Muscle layer of duodenum (tissue), 2 donors: ENCODE measurements around the gene SLC29A2.
"Not testable (repeated sequence)": the region's sequence is repeated elsewhere in the genome, so short reads cannot be mapped to it uniquely, and the experiment has no call there.

Source experiments
- H3K27ac ChIP-seq: one replicate; pipeline ENCODE4 v1.7.0; 2013; ENCODE audit warnings: mild to moderate bottlenecking, low read length
- H3K27me3 ChIP-seq: one replicate; pipeline ENCODE4 v1.7.0; 2013; ENCODE audit warnings: low read depth, mild to moderate bottlenecking, control low read depth, low read length
- H3K36me3 ChIP-seq, 2 donors: one replicate each; pipeline ENCODE4 v1.7.0; 2013; ENCODE audit warnings: low read length in 2 of 2, control low read depth in 1 of 2, mild to moderate bottlenecking in 1 of 2; ENCODE audit not compliant: insufficient read depth in 2 of 2, control insufficient read depth in 1 of 2
- H3K4me1 ChIP-seq, 2 donors: one replicate each; pipeline ENCODE4 v1.7.0; 2013; ENCODE audit warnings: low read length in 2 of 2, mild to moderate bottlenecking in 2 of 2, control low read depth in 1 of 2, moderate library complexity in 1 of 2; ENCODE audit not compliant: insufficient read depth in 2 of 2, control insufficient read depth in 1 of 2
- H3K4me3 ChIP-seq, 2 donors: one replicate each; pipeline ENCODE4 v1.7.0; 2013; ENCODE audit warnings: low read length in 2 of 2, low read depth in 1 of 2, mild to moderate bottlenecking in 1 of 2
- H3K9me3 ChIP-seq, 2 donors: one replicate each; pipeline ENCODE4 v1.7.0; 2013; ENCODE audit warnings: low read length in 2 of 2, control low read depth in 1 of 2, mild to moderate bottlenecking in 1 of 2; ENCODE audit not compliant: control insufficient read depth in 1 of 2
- donor health status: healthy.

SLC29A2 gene

DNA sequence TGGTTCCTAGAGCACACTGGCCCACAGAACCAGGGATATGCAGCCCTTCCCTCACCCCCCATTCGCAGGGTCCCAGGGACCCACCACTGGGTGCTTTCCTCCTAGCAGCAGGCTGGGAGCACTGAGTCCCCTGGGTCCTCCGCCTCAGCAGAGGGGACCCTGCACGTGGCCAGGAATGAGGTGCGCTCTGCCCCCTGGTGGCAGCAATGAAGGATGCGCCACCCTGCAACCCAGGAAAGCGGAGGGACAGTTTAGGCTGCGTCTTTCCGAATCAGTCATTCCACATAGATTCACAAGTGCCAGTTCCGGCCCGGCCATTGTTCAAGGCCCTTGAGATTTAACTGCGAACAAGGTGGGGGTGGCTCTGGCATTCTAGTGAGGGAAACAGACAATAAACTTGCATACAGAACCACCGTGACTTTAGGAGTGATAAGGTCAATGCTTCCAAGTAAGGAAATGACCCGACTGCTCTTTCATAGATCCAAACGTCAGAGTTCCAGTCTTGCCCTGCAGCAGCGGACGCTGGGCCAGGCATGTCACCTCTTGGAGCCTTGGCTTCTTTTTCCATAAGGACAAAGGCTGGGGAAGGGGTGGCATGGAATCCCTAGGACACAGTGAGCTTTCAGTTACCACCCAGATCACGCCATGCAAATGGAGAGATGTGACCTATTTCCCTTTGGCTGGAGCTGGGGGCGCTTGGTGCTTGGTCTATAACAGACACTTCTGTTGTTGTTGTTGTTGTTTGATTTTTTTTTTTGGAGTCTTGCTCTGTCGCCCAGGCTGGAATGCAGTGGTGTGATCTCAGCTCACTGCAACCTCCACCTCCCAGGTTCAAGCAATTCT, 43.0 kb downstream of the SLC29A2 start:
- Histone ChIP-seq H3K4me1 (peaks cover 11 to 23% of the 10 kb centered on the region in 2 donors), H3K9me3 (no peaks in the 10 kb centered on the region), H3K36me3 (peaks cover 5 to 13% of the 10 kb centered on the region in 2 donors), H3K4me3 (peak overlapping the region in 1 of 2 donors; percentile 21), H3K27me3 (no peaks in the 10 kb centered on the region), H3K27ac (no peak overlapping the region)

DNA sequence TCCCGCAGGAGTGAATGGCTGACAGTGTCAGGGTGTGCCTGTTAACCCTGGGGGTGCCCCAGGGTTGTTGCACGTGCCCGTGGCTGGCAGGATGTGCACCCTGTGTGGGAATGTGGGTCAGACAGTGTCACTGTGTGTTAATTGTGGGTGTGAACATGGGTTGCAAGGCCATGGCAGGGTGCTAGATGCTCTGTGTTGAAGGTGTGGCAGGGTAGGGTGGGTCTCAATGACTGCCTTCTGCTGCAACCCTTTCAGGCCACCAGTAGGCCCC, 43.6 kb downstream of the SLC29A2 start:
- H3K4me3 ChIP-seq: no peak overlapping the region
- no peaks in the 10 kb centered on the region for H3K9me3 ChIP-seq
- H3K36me3 ChIP-seq: peaks cover 5 to 8% of the 10 kb centered on the region in 2 donors
- H3K27ac ChIP-seq: no peak overlapping the region
- no peaks in the 10 kb centered on the region for H3K27me3 ChIP-seq
- H3K4me1 ChIP-seq: peaks cover 11 to 23% of the 10 kb centered on the region in 2 donors

DNA sequence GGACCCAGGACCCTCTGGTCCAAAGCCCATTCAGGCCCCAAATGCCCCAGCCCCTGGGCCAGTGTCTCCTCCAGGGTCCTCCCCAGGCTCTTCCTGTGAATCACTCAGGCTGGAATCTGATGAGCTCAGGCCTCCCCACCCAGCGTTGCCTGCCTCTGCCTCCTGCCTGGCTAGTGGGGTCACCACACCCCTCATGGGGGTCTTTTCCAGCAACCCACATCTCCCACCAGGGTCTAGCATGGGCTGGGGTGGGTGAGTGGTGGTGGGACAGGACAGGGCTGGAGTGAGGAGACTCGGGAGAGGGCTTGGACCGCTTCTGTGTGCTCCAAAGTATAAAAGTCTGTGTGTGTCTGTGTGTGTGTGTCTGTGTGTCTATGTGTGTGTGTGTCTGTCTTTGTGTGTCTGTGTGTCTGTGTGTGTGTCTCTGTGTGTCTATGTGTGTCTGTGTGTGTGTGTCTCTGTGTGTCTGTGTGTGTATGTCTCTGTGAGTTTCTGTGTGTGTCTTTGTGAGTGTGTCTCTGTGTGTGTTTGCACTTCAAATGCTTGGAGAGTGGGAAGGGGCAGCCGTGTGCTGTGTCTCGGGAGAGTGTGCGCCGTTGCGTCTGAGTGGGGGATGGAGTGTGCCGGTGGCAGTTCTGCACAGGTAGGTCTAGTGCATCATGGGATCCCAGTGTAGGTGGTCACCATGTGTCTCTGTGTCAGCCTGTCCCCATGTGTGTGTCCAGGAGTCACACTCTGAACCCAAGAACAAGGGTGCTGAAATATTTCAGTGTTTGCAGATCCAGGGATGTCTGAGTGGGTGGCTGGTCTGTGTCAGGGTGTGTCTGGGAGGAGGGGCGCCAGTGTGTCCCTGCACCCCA, 44.2 kb downstream of the SLC29A2 start:
- Histone ChIP-seq H3K27ac (peak overlapping the region; percentile 60), H3K4me3 (no peak overlapping the region), H3K36me3 (peaks cover under 1 to 4% of the 10 kb centered on the region in 2 donors), H3K27me3 (no peaks in the 10 kb centered on the region), H3K4me1 (peaks cover 11 to 23% of the 10 kb centered on the region in 2 donors), H3K9me3 (no peaks in the 10 kb centered on the region)

DNA sequence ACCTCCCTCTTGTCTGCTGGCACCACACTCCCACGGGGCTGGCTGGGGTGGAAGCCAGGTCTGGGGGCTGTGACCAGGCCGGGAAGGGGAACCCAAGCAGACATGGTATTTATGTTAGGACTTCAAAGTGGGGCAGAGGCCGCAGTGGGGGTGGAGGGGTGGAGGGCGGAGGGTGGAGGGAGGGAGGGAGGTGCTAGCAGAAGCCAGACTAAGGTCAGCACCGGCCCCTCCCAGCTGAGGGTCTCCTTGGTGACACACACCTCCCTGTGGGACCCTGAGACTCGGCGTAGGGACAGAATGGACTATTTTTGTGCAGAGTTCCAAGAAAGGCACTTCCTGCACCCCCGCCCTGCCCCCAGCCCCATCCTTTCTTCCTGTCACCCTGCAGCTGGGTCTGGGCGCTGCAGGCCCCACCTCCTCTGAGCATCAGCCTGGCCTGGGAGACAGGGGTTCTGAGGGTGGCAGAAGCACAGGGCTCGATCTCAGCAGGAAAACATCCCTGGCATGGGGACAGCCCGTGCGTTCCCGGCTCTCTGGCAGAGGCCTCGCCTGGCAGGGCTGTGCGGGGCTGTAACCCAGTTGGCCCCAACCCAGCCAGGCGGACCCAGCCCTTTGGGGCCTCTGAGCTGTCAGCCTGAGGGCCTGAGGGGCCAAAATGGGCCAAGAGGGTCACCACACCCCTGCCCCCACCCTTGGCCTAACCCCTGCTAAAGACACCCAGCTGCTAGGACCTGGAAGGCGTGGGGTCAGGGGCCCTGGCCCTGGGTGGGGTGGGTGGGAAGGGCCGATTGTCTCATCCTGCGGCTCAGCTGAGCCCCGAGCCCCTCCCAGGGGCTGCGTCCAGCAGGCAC, 45.1 kb downstream of the SLC29A2 start:
- H3K9me3 ChIP-seq: no peaks in the 10 kb centered on the region
- no peaks in the 10 kb centered on the region for H3K27me3 ChIP-seq
- no peaks in the 10 kb centered on the region for H3K36me3 ChIP-seq
- H3K4me3 ChIP-seq: no peak overlapping the region
- no peak overlapping the region for H3K27ac ChIP-seq
- H3K4me1 ChIP-seq: peaks cover 11 to 26% of the 10 kb centered on the region in 2 donors

DNA sequence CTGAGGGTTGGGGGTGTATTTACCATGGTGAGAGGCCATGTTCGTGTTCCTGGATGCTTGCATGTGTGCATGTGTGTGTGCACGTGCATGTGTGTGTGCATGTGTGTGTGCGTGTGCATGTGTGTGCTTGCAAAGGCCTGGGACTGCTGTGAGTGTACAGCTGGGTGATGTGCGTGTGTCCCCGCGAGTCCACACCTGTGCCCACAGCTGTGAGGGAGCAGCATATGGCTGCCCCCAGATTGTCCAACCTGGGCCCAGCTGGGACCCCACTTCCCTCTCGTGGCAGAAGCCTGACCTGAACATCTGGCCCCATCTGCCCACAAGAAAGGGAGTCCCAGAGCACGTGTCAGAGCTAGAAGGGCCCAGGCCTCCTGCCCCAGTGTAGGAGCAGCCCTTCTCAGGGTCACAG, 46.3 kb downstream of the SLC29A2 start:
- no peak overlapping the region for H3K4me3 ChIP-seq
- H3K27me3 ChIP-seq: no peaks in the 10 kb centered on the region
- H3K27ac ChIP-seq: no peak overlapping the region
- H3K36me3 ChIP-seq: no peaks in the 10 kb centered on the region
- no peaks in the 10 kb centered on the region for H3K9me3 ChIP-seq
- peaks cover 11 to 26% of the 10 kb centered on the region in 2 donors for H3K4me1 ChIP-seq

DNA sequence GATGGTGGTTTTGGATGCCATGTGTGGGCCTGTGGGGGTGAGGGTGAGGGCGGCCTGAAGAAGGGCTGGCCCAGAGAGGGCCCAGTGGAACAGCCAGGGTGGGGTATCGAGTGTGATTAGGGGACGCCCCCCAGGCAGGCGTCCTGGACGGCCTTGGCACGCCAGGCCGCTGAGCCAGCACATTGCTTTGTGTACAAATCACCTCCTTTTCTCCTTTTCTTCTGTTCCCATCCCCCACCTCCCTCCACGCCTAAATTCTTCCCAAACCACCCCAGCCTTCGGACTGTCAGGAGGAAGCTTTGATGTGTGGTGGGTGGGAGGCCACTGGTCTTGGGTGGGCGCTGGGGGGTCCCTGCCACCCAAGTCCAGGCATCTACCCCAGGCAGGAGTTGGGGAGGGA, 46.9 kb downstream of the SLC29A2 start:
- peaks cover 11 to 26% of the 10 kb centered on the region in 2 donors for H3K4me1 ChIP-seq
- H3K4me3 ChIP-seq: no peak overlapping the region
- no peaks in the 10 kb centered on the region for H3K36me3 ChIP-seq
- no peaks in the 10 kb centered on the region for H3K9me3 ChIP-seq
- no peak overlapping the region for H3K27ac ChIP-seq
- no peaks in the 10 kb centered on the region for H3K27me3 ChIP-seq

DNA sequence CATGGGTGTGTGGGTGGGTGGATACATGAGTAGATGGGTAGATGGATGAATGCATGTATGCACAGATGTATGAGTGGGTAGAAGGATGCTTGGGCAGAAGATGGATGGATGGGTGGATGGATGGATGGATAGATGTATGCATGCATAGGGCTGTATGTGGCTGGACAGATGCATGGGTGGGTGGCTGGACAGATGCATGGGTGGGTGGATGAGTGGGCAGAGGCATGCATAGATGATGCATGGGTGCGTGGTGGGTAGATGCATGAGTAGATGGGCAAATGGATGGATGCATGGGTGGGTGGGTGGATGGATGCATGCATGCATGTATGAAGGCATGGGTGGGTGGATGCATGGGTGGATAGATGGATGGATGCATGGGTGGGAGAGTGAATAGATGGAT, 47.9 kb downstream of the SLC29A2 start:
- H3K4me3 ChIP-seq: no peak overlapping the region
- no peak overlapping the region for H3K27ac ChIP-seq
- peaks cover 10 to 30% of the 10 kb centered on the region in 2 donors for H3K4me1 ChIP-seq
- no peaks in the 10 kb centered on the region for H3K27me3 ChIP-seq
- H3K36me3 ChIP-seq: no peaks in the 10 kb centered on the region
- no peaks in the 10 kb centered on the region for H3K9me3 ChIP-seq

DNA sequence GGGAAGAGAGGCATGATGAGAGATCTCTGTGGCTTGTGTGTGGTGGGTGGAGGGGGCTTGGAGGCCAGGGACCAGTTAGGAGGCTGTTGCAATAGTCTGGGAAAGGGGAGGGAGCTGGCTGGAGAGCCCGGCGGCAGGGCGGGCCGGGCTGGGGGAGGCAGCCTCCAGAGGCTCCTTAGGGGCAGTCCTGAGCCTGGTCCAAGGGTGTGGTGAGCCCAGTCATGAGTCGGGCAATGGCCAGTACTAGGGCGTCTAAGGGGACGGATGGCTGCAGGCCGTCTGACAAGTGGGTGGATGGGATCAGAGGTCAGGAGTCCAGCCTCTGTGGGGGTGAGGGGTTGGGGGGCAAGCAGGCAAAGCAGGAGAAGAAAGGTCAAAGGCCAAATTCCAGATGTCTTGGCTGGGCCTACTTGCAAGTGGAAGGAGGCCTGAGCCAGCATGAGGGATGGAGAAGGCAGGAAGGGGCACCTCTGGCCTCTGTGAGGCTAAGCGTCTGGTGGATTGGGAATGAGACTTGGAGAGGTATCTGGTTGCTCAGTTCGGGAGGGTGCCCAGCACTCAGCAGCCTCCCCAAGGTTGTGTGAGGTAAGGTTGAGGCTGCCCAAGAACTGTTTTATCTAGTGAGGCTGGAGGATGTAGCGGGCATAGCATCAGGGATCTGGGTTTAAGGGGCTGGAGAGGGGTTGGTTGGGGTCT, 48.7 kb downstream of the SLC29A2 start:
- Histone ChIP-seq H3K36me3 (no peaks in the 10 kb centered on the region), H3K9me3 (no peaks in the 10 kb centered on the region), H3K27ac (no peak overlapping the region), H3K27me3 (no peaks in the 10 kb centered on the region), H3K4me1 (peaks cover 8 to 30% of the 10 kb centered on the region in 2 donors), H3K4me3 (no peak overlapping the region)

DNA sequence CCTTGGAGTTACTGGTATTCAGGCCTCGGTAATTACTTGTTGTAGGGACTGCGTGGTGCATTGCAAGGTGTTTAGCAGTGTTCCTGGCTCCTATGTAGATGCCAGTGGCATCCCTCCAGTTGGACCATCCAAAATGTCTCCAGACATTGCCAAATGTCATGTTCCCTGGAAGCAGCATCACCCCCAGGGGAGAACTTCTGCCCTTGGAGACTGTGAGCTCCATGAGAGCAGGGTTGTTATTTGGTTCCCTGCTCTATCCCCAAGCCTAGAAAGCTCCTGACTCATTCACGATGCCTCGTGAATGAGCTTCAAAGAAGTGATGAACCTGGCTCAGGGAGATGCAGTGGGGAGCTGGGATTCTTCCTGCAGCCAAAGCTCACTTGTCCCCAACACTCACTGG, 50.0 kb downstream of the SLC29A2 start:
- H3K36me3 ChIP-seq: no peaks in the 10 kb centered on the region
- H3K27ac ChIP-seq: no peak overlapping the region
- peaks cover 13 to 33% of the 10 kb centered on the region in 2 donors for H3K4me1 ChIP-seq
- H3K4me3 ChIP-seq: no peak overlapping the region
- no peaks in the 10 kb centered on the region for H3K9me3 ChIP-seq
- H3K27me3 ChIP-seq: no peaks in the 10 kb centered on the region

DNA sequence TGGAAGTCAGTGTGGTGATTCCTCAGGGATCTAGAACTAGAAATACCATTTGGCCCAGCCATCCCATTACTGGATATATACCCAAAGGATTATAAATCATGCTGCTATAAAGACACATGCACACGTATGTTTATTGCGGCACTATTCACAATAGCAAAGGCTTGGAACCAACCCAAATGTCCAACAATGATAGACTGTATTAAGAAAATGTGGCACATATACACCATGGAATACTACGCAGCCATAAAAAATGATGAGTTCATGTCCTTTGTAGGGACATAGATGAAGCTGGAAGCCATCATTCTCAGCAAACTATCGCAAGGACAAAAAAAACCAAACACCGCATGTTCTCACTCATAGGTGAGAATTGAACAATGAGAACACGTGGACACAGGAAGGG, 50.8 kb downstream of the SLC29A2 start:
- H3K36me3 ChIP-seq: not testable (repeated sequence)

More for the DNA sequence above, 50.8 kb downstream of the SLC29A2 start:
- H3K27ac ChIP-seq, H3K4me3 ChIP-seq, H3K27me3 ChIP-seq, H3K9me3 ChIP-seq: not testable (repeated sequence)
- peaks cover 13 to 38% of the 10 kb centered on the region in 2 donors for H3K4me1 ChIP-seq
